Neural progenitor cell (in vitro differentiated cells): ENCODE data around the gene OXT. TPM values are rescaled to one million over a fixed set of nuclear protein-coding genes. Genes with fewer than 3 reads are reported as not detected.
A peak's percentile ranks its signal among the peaks of the same experiment; 100 is the strongest.

Source experiments
- DNase-seq: peaks from one replicate; pipeline ENCODE4 v3.0.0-alpha.2; 2016; ENCODE audit warnings: low spot score
- H2AFZ ChIP-seq: fragments of 200-600 bp; sonication (generic); replicated peaks from 2 replicates; pipeline ENCODE4 v1.6.1; 2016; ENCODE audit warnings: antibody characterized with exemption
- H3F3A ChIP-seq: fragments of 200-600 bp; sonication (generic); 2 replicates; pipeline ENCODE4 v1.6.1; 2016; ENCODE audit warnings: antibody characterized with exemption, low read depth
- H3K27ac ChIP-seq: fragments of 200-600 bp; sonication (generic); 2 replicates; pipeline ENCODE4 v1.5.1; 2016; ENCODE audit warnings: mild to moderate bottlenecking
- H3K27me3 ChIP-seq: fragments of 200-600 bp; sonication (generic); 2 replicates; pipeline ENCODE4 v1.6.1; 2016; ENCODE audit warnings: mild to moderate bottlenecking, moderate library complexity
- H3K36me3 ChIP-seq: fragments of 200-600 bp; sonication (generic); 2 replicates; pipeline ENCODE4 v1.5.1; 2016
- H3K4me1 ChIP-seq: fragments of 200-600 bp; sonication (generic); 2 replicates; pipeline ENCODE4 v1.6.1; 2016; ENCODE audit warnings: mixed run types
- H3K4me2 ChIP-seq: fragments of 200-600 bp; sonication (generic); 2 replicates; pipeline ENCODE4 v1.6.1; 2016
- H3K4me3 ChIP-seq: fragments of 200-600 bp; sonication (generic); 2 replicates; pipeline ENCODE4 v1.5.1; 2016
- H3K79me2 ChIP-seq: fragments of 200-600 bp; sonication (generic); 2 replicates; pipeline ENCODE4 v1.6.1; 2016; ENCODE audit warnings: low read depth
- H3K9ac ChIP-seq: fragments of 200-600 bp; sonication (generic); 2 replicates; pipeline ENCODE4 v1.6.1; 2016
- H3K9me3 ChIP-seq: fragments of 200-600 bp; sonication (generic); 2 replicates; pipeline ENCODE4 v1.5.1; 2016; ENCODE audit warnings: low read depth
- H4K20me1 ChIP-seq: fragments of 200-600 bp; sonication (generic); 2 replicates; pipeline ENCODE4 v1.6.1; 2016; ENCODE audit warnings: low read depth
- H3K27ac Mint-ChIP-seq: 3 replicates; pipeline ENCODE4 v1.8.0; 2021; ENCODE audit warnings: mixed read lengths
- H3K27me3 Mint-ChIP-seq: 2 replicates; pipeline ENCODE4 v1.8.0; 2022; ENCODE audit warnings: low read depth, mild to moderate bottlenecking, inconsistent platforms, moderate library complexity, mixed read lengths; ENCODE audit not compliant: insufficient read depth
- H3K36me3 Mint-ChIP-seq: 3 replicates; pipeline ENCODE4 v1.8.0; 2021; ENCODE audit warnings: mixed read lengths
- H3K4me1 Mint-ChIP-seq: 3 replicates; pipeline ENCODE4 v1.8.0; 2021; ENCODE audit warnings: mixed read lengths
- H3K4me3 Mint-ChIP-seq: 3 replicates; pipeline ENCODE4 v1.8.0; 2021; ENCODE audit warnings: mild to moderate bottlenecking, moderate library complexity, mixed read lengths
- H3K9me3 Mint-ChIP-seq: 3 replicates; pipeline ENCODE4 v1.8.0; 2020; ENCODE audit warnings: mixed read lengths
- EZH2 ChIP-seq: fragments of 200-600 bp; sonication (generic); IDR thresholded peaks from 2 replicates; pipeline ENCODE4 v1.6.1; 2017; ENCODE audit warnings: antibody characterized with exemption, mild to moderate bottlenecking, moderate library complexity
- EZH2phosphoT487 ChIP-seq: fragments of 200-600 bp; sonication (generic); IDR thresholded peaks from 2 replicates; pipeline ENCODE4 v1.6.1; 2017; ENCODE audit warnings: antibody characterized with exemption
- total RNA-seq: library from RNA; depleted of rRNA; stranded (reverse); fragments of >200 nt; gene quantifications from 2 replicates; pipeline ENCODE4 v1.2.3, GENCODE V29; 2015; ENCODE audit warnings: low replicate concordance
- TF ChIP-seq, protein P1 (sequence below): fragments of 200-600 bp; sonication (generic); IDR thresholded peaks from 2 replicates; pipeline ENCODE4 v1.5.1; 2017; ENCODE audit warnings: antibody characterized with exemption, mild to moderate bottlenecking

The OXT gene
- total RNA-seq, 1 donor from 2014 or later, result not detected

DNA sequence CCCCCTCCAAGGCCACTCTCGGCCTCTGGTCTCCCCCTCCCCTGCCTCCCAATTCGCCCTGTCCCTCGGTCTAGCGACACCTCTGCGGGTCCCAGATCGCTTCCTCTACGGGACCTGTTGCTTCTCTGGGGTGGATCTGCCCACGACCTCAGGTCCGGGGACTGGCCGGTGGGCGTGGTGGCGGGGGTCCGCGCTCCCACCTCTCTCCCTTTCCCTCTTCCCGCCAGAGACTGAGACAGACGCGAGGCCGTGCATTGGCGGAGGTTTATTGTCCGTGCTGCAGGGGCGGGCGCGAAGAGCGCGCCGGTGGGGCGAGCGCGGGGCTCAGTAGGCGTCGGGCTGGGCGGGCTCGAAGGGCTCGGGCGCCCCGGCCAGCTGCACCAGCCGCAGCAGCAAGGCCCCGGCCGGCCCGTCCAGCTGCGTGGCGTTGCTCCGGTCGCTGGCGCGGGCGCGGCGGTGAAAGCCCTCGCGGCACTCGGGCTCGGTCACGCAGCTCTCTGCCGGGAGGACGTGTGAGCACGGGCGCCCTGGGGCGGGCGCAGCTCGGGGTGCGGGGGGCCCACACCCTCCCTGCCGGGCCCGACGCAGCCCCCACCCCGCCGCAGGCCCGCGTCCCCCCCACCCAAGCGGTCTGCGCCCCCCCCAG lies 11.0 kb downstream of the OXT start:
- Histone ChIP-seq H3K36me3 (no peaks in the 10 kb centered on the region), H3K79me2 (no peaks in the 10 kb centered on the region), H3K4me1 (no peaks in the 10 kb centered on the region), H3K27me3 (peaks cover 73% of the 10 kb centered on the region), H3K4me3 (peak overlapping the region; percentile 47), H4K20me1 (no peaks in the 10 kb centered on the region), H3K9me3 (no peaks in the 10 kb centered on the region), H2AFZ (peak overlapping the region; percentile 90), H3K4me2 (peak overlapping the region; percentile 83), H3F3A (no peaks in the 10 kb centered on the region), H3K27ac (no peak overlapping the region), H3K9ac (no peak overlapping the region)
- Mint-ChIP-seq H3K4me3 (peak overlapping the region; percentile 79), H3K9me3 (no peaks in the 10 kb centered on the region), H3K36me3 (no peaks in the 10 kb centered on the region), H3K4me1 (no peaks in the 10 kb centered on the region), H3K27me3 (peaks cover 29% of the 10 kb centered on the region), H3K27ac (no peak overlapping the region)
- peak; percentile 56 for DNase-seq
- peak; percentile 81 for TF ChIP-seq EZH2phosphoT487
- TF ChIP-seq EZH2, result peak; percentile 90
- TF ChIP-seq, protein P1, sequence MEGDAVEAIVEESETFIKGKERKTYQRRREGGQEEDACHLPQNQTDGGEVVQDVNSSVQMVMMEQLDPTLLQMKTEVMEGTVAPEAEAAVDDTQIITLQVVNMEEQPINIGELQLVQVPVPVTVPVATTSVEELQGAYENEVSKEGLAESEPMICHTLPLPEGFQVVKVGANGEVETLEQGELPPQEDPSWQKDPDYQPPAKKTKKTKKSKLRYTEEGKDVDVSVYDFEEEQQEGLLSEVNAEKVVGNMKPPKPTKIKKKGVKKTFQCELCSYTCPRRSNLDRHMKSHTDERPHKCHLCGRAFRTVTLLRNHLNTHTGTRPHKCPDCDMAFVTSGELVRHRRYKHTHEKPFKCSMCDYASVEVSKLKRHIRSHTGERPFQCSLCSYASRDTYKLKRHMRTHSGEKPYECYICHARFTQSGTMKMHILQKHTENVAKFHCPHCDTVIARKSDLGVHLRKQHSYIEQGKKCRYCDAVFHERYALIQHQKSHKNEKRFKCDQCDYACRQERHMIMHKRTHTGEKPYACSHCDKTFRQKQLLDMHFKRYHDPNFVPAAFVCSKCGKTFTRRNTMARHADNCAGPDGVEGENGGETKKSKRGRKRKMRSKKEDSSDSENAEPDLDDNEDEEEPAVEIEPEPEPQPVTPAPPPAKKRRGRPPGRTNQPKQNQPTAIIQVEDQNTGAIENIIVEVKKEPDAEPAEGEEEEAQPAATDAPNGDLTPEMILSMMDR, result no peak

DNA sequence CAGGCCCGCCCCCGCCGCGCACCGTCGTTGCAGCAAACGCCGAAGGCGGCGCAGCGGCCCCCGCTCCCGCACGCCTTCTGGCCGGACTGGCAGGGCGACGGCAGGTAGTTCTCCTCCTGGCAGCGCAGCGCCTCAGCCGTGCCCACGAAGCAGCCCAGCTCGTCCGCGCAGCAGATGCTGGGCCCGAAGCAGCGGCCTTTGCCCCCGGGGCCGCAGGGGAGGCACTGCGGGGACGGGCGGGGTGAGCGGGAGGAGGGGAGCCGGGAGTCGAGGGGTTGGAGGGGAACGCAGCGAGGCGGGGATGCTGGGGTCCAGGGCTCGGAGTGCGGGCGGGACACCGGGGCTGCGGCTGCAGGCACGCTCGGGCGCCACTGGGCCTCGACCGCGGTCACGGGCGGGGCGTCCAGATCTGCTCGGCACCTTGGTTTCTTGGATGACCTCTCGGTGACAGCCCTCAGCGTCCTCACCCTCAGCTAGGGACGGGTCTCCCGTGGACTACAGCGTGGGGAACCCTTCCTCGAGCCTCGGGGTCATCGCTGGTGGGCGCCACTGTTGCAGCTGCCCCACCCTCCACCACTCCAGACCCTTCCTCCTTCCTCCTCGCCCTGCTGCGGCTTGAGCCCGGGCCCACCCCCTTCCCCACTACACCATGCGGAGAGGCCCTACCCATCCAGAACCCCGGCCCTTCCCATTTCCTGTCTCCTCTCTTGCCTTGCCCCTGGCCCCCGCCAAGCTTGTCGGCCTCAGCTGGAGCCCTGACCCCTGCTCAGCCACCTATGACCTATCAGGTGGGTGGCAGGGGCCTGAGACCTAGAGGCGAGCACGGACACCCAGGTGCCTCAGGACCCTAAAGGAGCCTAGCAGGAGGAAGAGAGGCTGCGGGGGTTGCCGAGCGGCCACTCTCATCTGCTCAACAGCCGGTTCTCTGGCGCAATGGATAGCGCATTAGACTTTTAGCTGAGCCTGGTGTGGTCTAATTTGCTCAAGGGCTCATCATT lies 11.8 kb downstream of the OXT start:
- no peak overlapping the region for H3K9ac ChIP-seq
- peaks cover 29% of the 10 kb centered on the region for H3K27me3 Mint-ChIP-seq
- peaks cover 66% of the 10 kb centered on the region for H3K27me3 ChIP-seq

DNA sequence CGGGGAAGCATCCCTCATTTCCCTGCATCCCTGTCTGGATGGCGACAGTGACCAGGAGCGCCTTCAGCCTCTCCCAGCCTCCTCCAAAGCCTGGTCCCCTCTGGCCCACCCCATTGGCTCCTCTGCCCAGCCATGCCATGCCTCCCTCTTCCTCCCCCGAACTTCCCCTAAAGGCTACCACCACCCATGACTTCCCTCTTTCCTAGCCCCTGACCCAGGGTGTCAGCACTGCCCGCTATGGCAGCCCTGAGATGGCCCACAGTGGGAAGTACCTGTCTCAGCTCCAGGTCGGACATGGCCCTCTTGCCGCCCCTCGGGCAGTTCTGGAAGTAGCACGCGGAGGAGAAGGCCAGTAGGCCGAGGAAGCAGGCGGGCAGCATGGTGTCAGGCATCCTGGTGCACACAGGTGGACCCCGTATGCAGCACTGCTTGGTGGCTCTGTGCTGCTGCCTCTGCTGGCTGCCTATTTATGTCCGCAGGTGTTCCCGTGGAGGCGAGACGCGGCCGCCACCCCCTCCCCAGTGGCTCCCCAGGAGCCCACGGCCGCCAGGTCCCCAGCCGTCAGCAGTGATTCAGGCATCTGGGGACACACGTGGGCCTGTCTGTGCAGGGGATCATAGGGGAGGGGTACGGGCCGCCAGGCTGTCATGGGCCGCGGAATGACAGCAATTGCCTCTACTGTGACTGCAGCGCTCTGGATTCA lies 13.0 kb downstream of the OXT start, which contains the start of gene AVP:
AVP (minus strand) TSS at position 442 of the 703 bp plus-strand sequence; CDS start at position 392, 50 bp downstream.
- Histone ChIP-seq H3K4me2 (peak within 1 kb of the TSS; percentile 83), H3K9ac (no peak within 1 kb of the TSS), H3F3A (no peaks in the 10 kb centered on the region), H2AFZ (no peak within 1 kb of the TSS), H3K36me3 (no peaks in the 10 kb centered on the region), H3K9me3 (no peaks in the 10 kb centered on the region), H3K4me1 (no peaks in the 10 kb centered on the region), H3K4me3 (no peak within 1 kb of the TSS), H3K27me3 (peaks cover 59% of the 10 kb centered on the region), H3K27ac (no peak within 1 kb of the TSS), H3K79me2 (no peaks in the 10 kb centered on the region), H4K20me1 (no peaks in the 10 kb centered on the region)
- no peak for TF ChIP-seq EZH2phosphoT487
- TF ChIP-seq, protein P1, result no peak
- no peak for TF ChIP-seq EZH2
- peaks cover 29% of the 10 kb centered on the region for H3K27me3 Mint-ChIP-seq
- peak within 1 kb of the TSS; percentile 24 for H3K4me3 Mint-ChIP-seq
- no peaks in the 10 kb centered on the region for H3K9me3 Mint-ChIP-seq
- H3K36me3 Mint-ChIP-seq, result no peaks in the 10 kb centered on the region
- no peak within 1 kb of the TSS for H3K27ac Mint-ChIP-seq
- no peak for DNase-seq
- no peaks in the 10 kb centered on the region for H3K4me1 Mint-ChIP-seq

More for the DNA sequence above, 11.8 kb downstream of the OXT start:
- Histone ChIP-seq H2AFZ (peak overlapping the region; percentile 77), H3K9me3 (no peaks in the 10 kb centered on the region), H3K4me3 (peak overlapping the region; percentile 47), H3K36me3 (no peaks in the 10 kb centered on the region), H3K27ac (no peak overlapping the region), H3K4me1 (no peaks in the 10 kb centered on the region), H3F3A (no peaks in the 10 kb centered on the region), H4K20me1 (no peaks in the 10 kb centered on the region), H3K4me2 (peak overlapping the region; percentile 83), H3K79me2 (no peaks in the 10 kb centered on the region)
- Mint-ChIP-seq H3K4me3 (peak overlapping the region; percentile 24), H3K36me3 (no peaks in the 10 kb centered on the region), H3K4me1 (no peaks in the 10 kb centered on the region), H3K9me3 (no peaks in the 10 kb centered on the region), H3K27ac (no peak overlapping the region)
- DNase-seq, result peak; percentile 47
- TF ChIP-seq, protein P1, result no peak
- peak; percentile 84 for TF ChIP-seq EZH2phosphoT487
- TF ChIP-seq EZH2, result peak; percentile 92
